ENCODE results near the gene USP40.

DNA sequence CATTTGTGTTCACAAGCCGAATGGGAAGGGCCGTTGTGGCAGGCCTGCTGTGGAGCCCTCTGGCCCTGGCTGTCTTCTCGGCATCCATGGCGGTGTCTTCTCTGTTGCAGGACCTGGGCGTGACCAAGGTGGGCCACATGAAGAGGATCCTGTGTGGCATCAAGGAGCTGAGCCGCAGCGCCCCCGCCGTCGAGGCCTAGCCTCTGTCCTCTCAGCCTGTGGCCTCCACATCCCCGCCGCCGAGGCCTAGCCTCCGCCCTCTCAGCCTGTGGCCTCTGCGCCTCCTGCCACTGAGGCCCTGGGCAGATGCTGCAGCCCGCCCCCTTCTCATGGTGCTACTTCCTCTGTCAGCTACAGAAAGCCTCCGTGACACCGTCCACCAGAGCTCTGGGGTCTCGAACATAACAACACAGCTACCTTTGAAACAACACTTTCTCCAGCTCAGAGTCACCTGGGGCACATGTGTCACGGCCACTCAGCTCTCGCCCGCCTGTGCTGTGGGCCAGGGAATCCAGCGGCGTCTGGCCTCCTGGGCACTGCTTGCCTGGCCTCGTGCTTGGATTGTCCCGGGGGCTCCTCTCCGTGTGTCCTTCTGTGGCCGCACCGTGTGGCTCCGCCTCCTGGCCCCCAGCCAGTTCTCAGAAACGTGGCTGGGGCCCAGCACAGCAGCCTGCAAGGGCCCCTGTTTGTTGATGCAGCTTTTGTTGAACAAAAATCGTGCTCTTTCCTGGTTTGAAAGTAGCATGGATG, 97.1 kb downstream of the USP40 start:
- no peak for TF ChIP-seq CTCF (IDR thresholded peaks at IDR 0.05 in 2 of 3, conservative IDR thresholded peaks at IDR 0.05 in 1 of 3; ENCODE audit: insufficient read depth in 2 of 3, low read depth in 1 of 3, low read length in 3 of 3)
- no peak for TF ChIP-seq REST (IDR thresholded peaks at IDR 0.05; ENCODE audit: borderline replicate concordance)
- TF ChIP-seq REST (CRISPR knock-in tag; IDR thresholded peaks at IDR 0.05; ENCODE audit: low read depth) = no peak
- no peak for TF ChIP-seq ZNF398 (CRISPR knock-in tag; IDR thresholded peaks at IDR 0.05)
- TF ChIP-seq EP300 (IDR thresholded peaks at IDR 0.05; ENCODE audit: low read length) = no peak
- TF ChIP-seq, protein P1, sequence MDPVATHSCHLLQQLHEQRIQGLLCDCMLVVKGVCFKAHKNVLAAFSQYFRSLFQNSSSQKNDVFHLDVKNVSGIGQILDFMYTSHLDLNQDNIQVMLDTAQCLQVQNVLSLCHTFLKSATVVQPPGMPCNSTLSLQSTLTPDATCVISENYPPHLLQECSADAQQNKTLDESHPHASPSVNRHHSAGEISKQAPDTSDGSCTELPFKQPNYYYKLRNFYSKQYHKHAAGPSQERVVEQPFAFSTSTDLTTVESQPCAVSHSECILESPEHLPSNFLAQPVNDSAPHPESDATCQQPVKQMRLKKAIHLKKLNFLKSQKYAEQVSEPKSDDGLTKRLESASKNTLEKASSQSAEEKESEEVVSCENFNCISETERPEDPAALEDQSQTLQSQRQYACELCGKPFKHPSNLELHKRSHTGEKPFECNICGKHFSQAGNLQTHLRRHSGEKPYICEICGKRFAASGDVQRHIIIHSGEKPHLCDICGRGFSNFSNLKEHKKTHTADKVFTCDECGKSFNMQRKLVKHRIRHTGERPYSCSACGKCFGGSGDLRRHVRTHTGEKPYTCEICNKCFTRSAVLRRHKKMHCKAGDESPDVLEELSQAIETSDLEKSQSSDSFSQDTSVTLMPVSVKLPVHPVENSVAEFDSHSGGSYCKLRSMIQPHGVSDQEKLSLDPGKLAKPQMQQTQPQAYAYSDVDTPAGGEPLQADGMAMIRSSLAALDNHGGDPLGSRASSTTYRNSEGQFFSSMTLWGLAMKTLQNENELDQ (CRISPR knock-in tag; IDR thresholded peaks at IDR 0.05; ENCODE audit: borderline replicate concordance) = no peak
